SK-N-SH (cell line): Measurements from ENCODE around the gene ADAMTS17. TPM values are rescaled to one million over a fixed set of nuclear protein-coding genes. Genes with fewer than 3 reads are reported as not detected.

Source experiments
- CTCF ChIA-PET: fragments of 300-600, 350-600 bp; formaldehyde crosslinking; extraction: SDS; loops from one replicate; lab custom pipeline; 2021; lab: Yijun Ruan, JAX
- POLR2A ChIA-PET: fragments of 350-600 bp; sonication (Branson Sonifier 250); formaldehyde crosslinking; extraction: SDS; loops from one replicate; lab custom pipeline; 2020; ENCODE audit warnings: antibody characterized with exemption, inconsistent platforms; lab: Yijun Ruan, JAX
- DNase-seq: peaks from one replicate; pipeline ENCODE4 v3.0.0; 2012
- H2AFZ ChIP-seq: fragments of 200-600 bp; sonication (generic); 2 replicates; pipeline ENCODE4 v1.8.1; 2016; ENCODE audit warnings: antibody characterized with exemption, mild to moderate bottlenecking, low read depth
- H3F3A ChIP-seq: fragments of 200-600 bp; sonication (generic); replicated peaks from 2 replicates; pipeline ENCODE3; 2016; ENCODE audit warnings: antibody characterized with exemption, mild to moderate bottlenecking; ENCODE audit not compliant: insufficient read depth
- H3K27ac ChIP-seq, 2 experiments: fragments of 200-500 bp in 1 of 2; fragments of 200-600 bp in 1 of 2; sonication (Bioruptor generic) in 1 of 2; sonication (generic), shearing (Covaris generic) in 1 of 2; 2 replicates each; pipeline versions ENCODE4 v1.5.1 to v1.6.1; 2014 to 2016; ENCODE audit warnings: low read depth in 2 of 2, inconsistent platforms in 1 of 2, low read length in 1 of 2, mild to moderate bottlenecking in 1 of 2, mixed read lengths in 1 of 2
- H3K27me3 ChIP-seq: fragments of 200-600 bp; sonication (generic), shearing (Covaris generic); 2 replicates; pipeline ENCODE4 v1.6.1; 2016; ENCODE audit warnings: mixed run types; ENCODE audit not compliant: insufficient read depth
- H3K36me3 ChIP-seq, 2 experiments: fragments of 200-500 bp in 1 of 2; fragments of 200-600 bp in 1 of 2; sonication (Bioruptor generic) in 1 of 2; sonication (generic) in 1 of 2; replicated peaks in 1 of 2; 2 replicates each; pipeline versions ENCODE3 to v1.5.1; 2014 to 2016; ENCODE audit warnings: low read length in 1 of 2, mild to moderate bottlenecking in 1 of 2; ENCODE audit not compliant: insufficient read depth in 2 of 2, control insufficient read depth in 1 of 2
- H3K4me1 ChIP-seq, 2 experiments: fragments of 200-500 bp in 1 of 2; fragments of 200-600 bp in 1 of 2; sonication (Bioruptor generic) in 1 of 2; sonication (generic), shearing (Covaris generic) in 1 of 2; 2 replicates each; pipeline versions ENCODE4 v1.5.1 to v1.6.1; 2014 to 2016; ENCODE audit warnings: low read depth in 1 of 2, low read length in 1 of 2, mixed run types in 1 of 2; ENCODE audit not compliant: insufficient read depth in 2 of 2, control insufficient read depth in 1 of 2
- H3K4me2 ChIP-seq: fragments of 200-600 bp; sonication (generic), shearing (Covaris generic); 2 replicates; pipeline ENCODE4 v1.6.1; 2017; ENCODE audit warnings: mixed run types
- H3K4me3 ChIP-seq, 2 experiments: fragments of 200-500 bp in 1 of 2; fragments of 200-600 bp in 1 of 2; sonication (Bioruptor generic) in 1 of 2; sonication (generic), shearing (Covaris generic) in 1 of 2; 2 replicates each; pipeline versions ENCODE4 v1.5.1 to v1.8.1; 2014 to 2016; ENCODE audit warnings: low read depth in 2 of 2, inconsistent platforms in 1 of 2, low read length in 1 of 2, mild to moderate bottlenecking in 1 of 2, mixed read lengths in 1 of 2, moderate library complexity in 1 of 2
- H3K79me2 ChIP-seq: fragments of 200-600 bp; sonication (generic); 2 replicates; pipeline ENCODE4 v1.8.1; 2017; ENCODE audit warnings: mild to moderate bottlenecking; ENCODE audit not compliant: insufficient read depth
- H3K9ac ChIP-seq: fragments of 200-600 bp; sonication (generic); 2 replicates; pipeline ENCODE4 v1.6.1; 2017; ENCODE audit warnings: mixed run types
- H3K9me2 ChIP-seq: fragments of 200-600 bp; sonication (generic); 2 replicates; pipeline ENCODE4 v1.6.1; 2017; ENCODE audit warnings: mixed run types
- H3K9me3 ChIP-seq: fragments of 200-600 bp; sonication (generic); 2 replicates; pipeline ENCODE4 v1.6.1; 2017; ENCODE audit warnings: mixed run types, mild to moderate bottlenecking, moderate library complexity
- H4K20me1 ChIP-seq: fragments of 200-600 bp; sonication (generic); 2 replicates; pipeline ENCODE4 v1.6.1; 2017; ENCODE audit warnings: mild to moderate bottlenecking, mixed run types; ENCODE audit not compliant: insufficient read depth
- CHD2 ChIP-seq: fragments of 150-350 bp; IDR thresholded peaks from 2 replicates; pipeline ENCODE4 v1.6.1; 2018; ENCODE audit warnings: low read length; ENCODE audit not compliant: partially characterized antibody
- ELF1 ChIP-seq: IDR thresholded peaks from 2 replicates; pipeline ENCODE4 v1.4.0; 2012
- EZH2phosphoT487 ChIP-seq: fragments of 200-600 bp; sonication (generic); IDR thresholded peaks from 2 replicates; pipeline ENCODE4 v1.6.1; 2017; ENCODE audit warnings: low read depth, mixed run types, mild to moderate bottlenecking, antibody characterized with exemption, moderate library complexity, borderline replicate concordance
- FOSL2 ChIP-seq: IDR thresholded peaks from 2 replicates; pipeline ENCODE4 v1.4.0; 2012; ENCODE audit warnings: low read depth, mild to moderate bottlenecking, moderate library complexity, borderline replicate concordance
- FOXJ3 ChIP-seq: sonication (generic); formaldehyde crosslinking; IDR thresholded peaks from 2 replicates; pipeline ENCODE4 v1.5.1; 2020; ENCODE audit warnings: mild to moderate bottlenecking, missing genetic modification reagents
- FOXM1 ChIP-seq: IDR thresholded peaks from 2 replicates; pipeline ENCODE4 v1.4.0; 2012; ENCODE audit warnings: low read depth, mild to moderate bottlenecking
- GABPA ChIP-seq: IDR thresholded peaks from 2 replicates; pipeline ENCODE4 v1.4.0; 2012; ENCODE audit warnings: low read depth, mild to moderate bottlenecking
- GATA2 ChIP-seq: sonication (generic); formaldehyde crosslinking; IDR thresholded peaks from 2 replicates; pipeline ENCODE4 v1.5.0; 2020; ENCODE audit warnings: mild to moderate bottlenecking, missing genetic modification reagents
- MEF2A ChIP-seq: IDR thresholded peaks from 2 replicates; pipeline ENCODE4 v1.4.0; 2012; ENCODE audit warnings: low read depth, borderline replicate concordance
- MXI1 ChIP-seq: IDR thresholded peaks from 2 replicates; pipeline ENCODE4 v1.6.1; 2012; ENCODE audit warnings: mild to moderate bottlenecking, low read depth, low read length, improper control_type of control experiment
- NFIC ChIP-seq: IDR thresholded peaks from 2 replicates; pipeline ENCODE4 v1.4.0; 2012; ENCODE audit warnings: borderline replicate concordance
- RCOR1 ChIP-seq: fragments of 150-350 bp; IDR thresholded peaks from 2 replicates; pipeline ENCODE4 v1.6.1; 2017; ENCODE audit warnings: antibody characterized with exemption, low read length
- RFX5 ChIP-seq: IDR thresholded peaks from 2 replicates; pipeline ENCODE4 v1.6.1; 2012; ENCODE audit warnings: mild to moderate bottlenecking, improper control_type of control experiment, low read length
- RXRA ChIP-seq: IDR thresholded peaks from 2 replicates; pipeline ENCODE4 v1.4.0; 2012; ENCODE audit warnings: low read depth, mild to moderate bottlenecking, borderline replicate concordance
- SIN3A ChIP-seq: IDR thresholded peaks from 2 replicates; pipeline ENCODE4 v1.6.1; 2012; ENCODE audit warnings: low read depth, mild to moderate bottlenecking, low read length, moderate library complexity, borderline replicate concordance
- SMC3 ChIP-seq: IDR thresholded peaks from 2 replicates; pipeline ENCODE4 v1.6.1; 2012; ENCODE audit warnings: low read depth, low read length, improper control_type of control experiment
- TAF1 ChIP-seq: IDR thresholded peaks from 2 replicates; pipeline ENCODE4 v1.6.1; 2012; ENCODE audit warnings: low read depth, mild to moderate bottlenecking, low read length, moderate library complexity, borderline replicate concordance
- TEAD4 ChIP-seq: IDR thresholded peaks from 2 replicates; pipeline ENCODE4 v1.4.0; 2012; ENCODE audit warnings: mild to moderate bottlenecking, borderline replicate concordance; ENCODE audit not compliant: insufficient read depth
- WGBS: methylation state at CpG from one replicate; pipeline ENCODE4 v1.1.6; 2017; ENCODE audit warnings: low lambda C conversion rate; 5-methylcytosine and 5-hydroxymethylcytosine counted together
- polyA plus RNA-seq, 3 experiments: library from polyadenylated mRNA; depleted of rRNA; stranded (reverse); fragments of >200 nt; gene quantifications; 2 replicates each; pipeline ENCODE4 v1.2.3, GENCODE V29; 2012
- TF ChIP-seq, protein P1 (sequence below): IDR thresholded peaks from 2 replicates; pipeline ENCODE4 v1.4.0; 2012; ENCODE audit warnings: low read depth, borderline replicate concordance
- TF ChIP-seq, protein P2 (sequence below): fragments of 150-350 bp; IDR thresholded peaks from 2 replicates; pipeline ENCODE4 v1.6.1; 2016; ENCODE audit warnings: mild to moderate bottlenecking, low read depth, low read length
- TF ChIP-seq, protein P3 (sequence below): IDR thresholded peaks from 2 replicates; pipeline ENCODE4 v1.4.0; 2012; ENCODE audit warnings: low read depth, borderline replicate concordance
- TF ChIP-seq, protein P4 (sequence below): IDR thresholded peaks from 2 replicates; pipeline ENCODE4 v1.4.0; 2012; ENCODE audit warnings: low read depth
- TF ChIP-seq, protein P5 (sequence below): IDR thresholded peaks from 2 replicates; pipeline ENCODE4; 2012
- TF ChIP-seq, protein P6 (sequence below): IDR thresholded peaks from 2 replicates; pipeline ENCODE4 v1.6.1; 2012; ENCODE audit warnings: mild to moderate bottlenecking, low read depth, low read length, moderate library complexity

Gene ADAMTS17
- polyA plus RNA-seq, 1 of the 3 experiments (the other 2 are of a cell fraction), result not detected

DNA sequence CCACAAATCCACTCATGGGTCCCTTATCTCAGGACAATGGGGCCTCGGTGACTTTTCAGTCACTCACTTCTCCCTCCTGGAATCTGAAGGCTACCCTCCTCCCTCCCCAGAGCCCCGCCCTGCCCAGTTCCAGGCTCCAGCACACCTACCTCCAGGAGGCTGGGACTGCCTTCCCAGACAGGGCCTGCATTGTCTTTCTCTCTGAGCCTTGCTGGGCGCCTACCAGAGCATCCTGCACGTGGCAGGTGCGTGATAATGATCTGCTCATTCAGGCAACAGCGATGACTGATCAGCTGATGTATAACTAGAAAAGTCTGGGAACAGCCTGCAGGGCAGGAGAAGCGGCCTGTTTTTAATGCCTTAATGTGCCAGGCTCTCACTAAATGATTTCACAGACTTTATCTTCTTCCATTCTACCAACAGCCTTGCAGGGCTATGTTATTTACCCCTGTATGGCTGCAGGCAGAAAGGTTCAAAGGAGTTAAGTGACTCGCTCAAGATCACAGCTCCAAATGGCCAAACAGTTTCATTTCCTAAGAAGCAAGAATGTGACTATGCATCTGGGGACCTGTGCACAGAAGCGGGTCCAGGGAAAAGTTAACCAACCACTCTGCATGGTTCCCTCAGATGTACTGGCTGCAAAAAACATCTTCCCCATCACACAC, 6.3 kb downstream of the ADAMTS17 start:
- Histone ChIP-seq H3F3A (no peaks in the 10 kb centered on the region), H3K36me3 (no peaks in the 10 kb centered on the region), H3K9ac (no peak overlapping the region), H3K4me2 (no peak overlapping the region), H2AFZ (no peak overlapping the region), H3K9me2 (no peaks in the 10 kb centered on the region), H4K20me1 (no peaks in the 10 kb centered on the region), H3K9me3 (no peaks in the 10 kb centered on the region), H3K79me2 (no peaks in the 10 kb centered on the region), H3K27me3 (no peaks in the 10 kb centered on the region), H3K27ac (peak overlapping the region in 1 of 2 experiments; percentile 89; a peak in 2 of 4 replicates), H3K4me1 (peaks cover 0 to 31% of the 10 kb centered on the region in 2 experiments; a peak in 1 of 4 replicates), H3K4me3 (no peak overlapping the region)
- ChIA-PET POLR2A (interaction anchor here (0.9 to 1.3 kb wide), 3 partner anchors 141 to 338 kb away, joined by 3 read pairs; no protein-coding TSS in a partner anchor), CTCF (interaction anchor here (0.8 to 8.1 kb wide), 6 partner anchors 15 to 403 kb away, joined by 3 to 169 read pairs (median 36); no protein-coding TSS in a partner anchor)
- WGBS, result 14% methylated on average over 9 of the region's 9 CpGs
- peak; percentile 85 for DNase-seq
- TF ChIP-seq RFX5, result peak; percentile 60; the same call in 1 of the 2 replicates
- no peak for TF ChIP-seq RXRA
- no peak for TF ChIP-seq NFIC
- peak; percentile 78; the same call in 1 of the 2 replicates for TF ChIP-seq MXI1
- TF ChIP-seq RCOR1, result peak; percentile 100
- TF ChIP-seq, protein P1, sequence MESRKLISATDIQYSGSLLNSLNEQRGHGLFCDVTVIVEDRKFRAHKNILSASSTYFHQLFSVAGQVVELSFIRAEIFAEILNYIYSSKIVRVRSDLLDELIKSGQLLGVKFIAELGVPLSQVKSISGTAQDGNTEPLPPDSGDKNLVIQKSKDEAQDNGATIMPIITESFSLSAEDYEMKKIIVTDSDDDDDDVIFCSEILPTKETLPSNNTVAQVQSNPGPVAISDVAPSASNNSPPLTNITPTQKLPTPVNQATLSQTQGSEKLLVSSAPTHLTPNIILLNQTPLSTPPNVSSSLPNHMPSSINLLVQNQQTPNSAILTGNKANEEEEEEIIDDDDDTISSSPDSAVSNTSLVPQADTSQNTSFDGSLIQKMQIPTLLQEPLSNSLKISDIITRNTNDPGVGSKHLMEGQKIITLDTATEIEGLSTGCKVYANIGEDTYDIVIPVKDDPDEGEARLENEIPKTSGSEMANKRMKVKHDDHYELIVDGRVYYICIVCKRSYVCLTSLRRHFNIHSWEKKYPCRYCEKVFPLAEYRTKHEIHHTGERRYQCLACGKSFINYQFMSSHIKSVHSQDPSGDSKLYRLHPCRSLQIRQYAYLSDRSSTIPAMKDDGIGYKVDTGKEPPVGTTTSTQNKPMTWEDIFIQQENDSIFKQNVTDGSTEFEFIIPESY, result no peak
- TF ChIP-seq TAF1, result no peak
- TF ChIP-seq ELF1, result no peak
- no peak for TF ChIP-seq EZH2phosphoT487
- TF ChIP-seq GATA2 (CRISPR knock-in tag), result peak; percentile 100
- TF ChIP-seq GABPA, result no peak
- TF ChIP-seq TEAD4, result no peak
- TF ChIP-seq, protein P2, sequence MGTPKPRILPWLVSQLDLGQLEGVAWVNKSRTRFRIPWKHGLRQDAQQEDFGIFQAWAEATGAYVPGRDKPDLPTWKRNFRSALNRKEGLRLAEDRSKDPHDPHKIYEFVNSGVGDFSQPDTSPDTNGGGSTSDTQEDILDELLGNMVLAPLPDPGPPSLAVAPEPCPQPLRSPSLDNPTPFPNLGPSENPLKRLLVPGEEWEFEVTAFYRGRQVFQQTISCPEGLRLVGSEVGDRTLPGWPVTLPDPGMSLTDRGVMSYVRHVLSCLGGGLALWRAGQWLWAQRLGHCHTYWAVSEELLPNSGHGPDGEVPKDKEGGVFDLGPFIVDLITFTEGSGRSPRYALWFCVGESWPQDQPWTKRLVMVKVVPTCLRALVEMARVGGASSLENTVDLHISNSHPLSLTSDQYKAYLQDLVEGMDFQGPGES, result no peak
- TF ChIP-seq CHD2, result peak; percentile 90
- peak; percentile 99 for TF ChIP-seq FOXJ3 (CRISPR knock-in tag)
- TF ChIP-seq SIN3A, result no peak
- TF ChIP-seq FOXM1, result no peak
- TF ChIP-seq, protein P3, sequence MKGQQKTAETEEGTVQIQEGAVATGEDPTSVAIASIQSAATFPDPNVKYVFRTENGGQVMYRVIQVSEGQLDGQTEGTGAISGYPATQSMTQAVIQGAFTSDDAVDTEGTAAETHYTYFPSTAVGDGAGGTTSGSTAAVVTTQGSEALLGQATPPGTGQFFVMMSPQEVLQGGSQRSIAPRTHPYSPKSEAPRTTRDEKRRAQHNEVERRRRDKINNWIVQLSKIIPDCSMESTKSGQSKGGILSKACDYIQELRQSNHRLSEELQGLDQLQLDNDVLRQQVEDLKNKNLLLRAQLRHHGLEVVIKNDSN, result no peak
- peak; percentile 10; the same call in 1 of the 2 replicates for TF ChIP-seq SMC3
- TF ChIP-seq, protein P4, sequence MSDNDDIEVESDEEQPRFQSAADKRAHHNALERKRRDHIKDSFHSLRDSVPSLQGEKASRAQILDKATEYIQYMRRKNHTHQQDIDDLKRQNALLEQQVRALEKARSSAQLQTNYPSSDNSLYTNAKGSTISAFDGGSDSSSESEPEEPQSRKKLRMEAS, result no peak
- TF ChIP-seq, protein P5, sequence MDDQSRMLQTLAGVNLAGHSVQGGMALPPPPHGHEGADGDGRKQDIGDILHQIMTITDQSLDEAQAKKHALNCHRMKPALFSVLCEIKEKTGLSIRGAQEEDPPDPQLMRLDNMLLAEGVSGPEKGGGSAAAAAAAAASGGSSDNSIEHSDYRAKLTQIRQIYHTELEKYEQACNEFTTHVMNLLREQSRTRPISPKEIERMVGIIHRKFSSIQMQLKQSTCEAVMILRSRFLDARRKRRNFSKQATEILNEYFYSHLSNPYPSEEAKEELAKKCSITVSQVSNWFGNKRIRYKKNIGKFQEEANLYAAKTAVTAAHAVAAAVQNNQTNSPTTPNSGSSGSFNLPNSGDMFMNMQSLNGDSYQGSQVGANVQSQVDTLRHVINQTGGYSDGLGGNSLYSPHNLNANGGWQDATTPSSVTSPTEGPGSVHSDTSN, result no peak
- TF ChIP-seq FOSL2, result no peak
- TF ChIP-seq, protein P6, sequence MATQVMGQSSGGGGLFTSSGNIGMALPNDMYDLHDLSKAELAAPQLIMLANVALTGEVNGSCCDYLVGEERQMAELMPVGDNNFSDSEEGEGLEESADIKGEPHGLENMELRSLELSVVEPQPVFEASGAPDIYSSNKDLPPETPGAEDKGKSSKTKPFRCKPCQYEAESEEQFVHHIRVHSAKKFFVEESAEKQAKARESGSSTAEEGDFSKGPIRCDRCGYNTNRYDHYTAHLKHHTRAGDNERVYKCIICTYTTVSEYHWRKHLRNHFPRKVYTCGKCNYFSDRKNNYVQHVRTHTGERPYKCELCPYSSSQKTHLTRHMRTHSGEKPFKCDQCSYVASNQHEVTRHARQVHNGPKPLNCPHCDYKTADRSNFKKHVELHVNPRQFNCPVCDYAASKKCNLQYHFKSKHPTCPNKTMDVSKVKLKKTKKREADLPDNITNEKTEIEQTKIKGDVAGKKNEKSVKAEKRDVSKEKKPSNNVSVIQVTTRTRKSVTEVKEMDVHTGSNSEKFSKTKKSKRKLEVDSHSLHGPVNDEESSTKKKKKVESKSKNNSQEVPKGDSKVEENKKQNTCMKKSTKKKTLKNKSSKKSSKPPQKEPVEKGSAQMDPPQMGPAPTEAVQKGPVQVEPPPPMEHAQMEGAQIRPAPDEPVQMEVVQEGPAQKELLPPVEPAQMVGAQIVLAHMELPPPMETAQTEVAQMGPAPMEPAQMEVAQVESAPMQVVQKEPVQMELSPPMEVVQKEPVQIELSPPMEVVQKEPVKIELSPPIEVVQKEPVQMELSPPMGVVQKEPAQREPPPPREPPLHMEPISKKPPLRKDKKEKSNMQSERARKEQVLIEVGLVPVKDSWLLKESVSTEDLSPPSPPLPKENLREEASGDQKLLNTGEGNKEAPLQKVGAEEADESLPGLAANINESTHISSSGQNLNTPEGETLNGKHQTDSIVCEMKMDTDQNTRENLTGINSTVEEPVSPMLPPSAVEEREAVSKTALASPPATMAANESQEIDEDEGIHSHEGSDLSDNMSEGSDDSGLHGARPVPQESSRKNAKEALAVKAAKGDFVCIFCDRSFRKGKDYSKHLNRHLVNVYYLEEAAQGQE, result no peak
- TF ChIP-seq MEF2A, result no peak
